HEK293 (cell line): Measurements from ENCODE around the gene SLC5A12.

Experiments
- CTCF ChIA-PET: fragments of 350-600 bp; formaldehyde crosslinking; extraction: SDS; loops from one replicate; lab custom pipeline; 2021; ENCODE audit warnings: antibody characterized with exemption; lab: Yijun Ruan, JAX
- POLR2A ChIA-PET: fragments of 300-600 bp; formaldehyde crosslinking; extraction: SDS; loops from one replicate; lab custom pipeline; 2020; ENCODE audit warnings: antibody characterized with exemption, inconsistent platforms; lab: Yijun Ruan, JAX
- H3K27ac ChIP-seq: fragments of 200-500 bp; sonication (Bioruptor generic); 2 replicates; pipeline ENCODE4 v1.5.1; 2014; ENCODE audit warnings: low read depth, low read length, control low read depth, inconsistent platforms; ENCODE audit errors: extremely low read depth
- H3K36me3 ChIP-seq, 2 experiments: fragments of 200-500 bp in 1 of 2; sonication (Bioruptor generic) in 1 of 2; 1 replicate in 1 of 2; 2 replicates in 1 of 2; pipeline ENCODE4 v1.5.1; 2014 to 2017; ENCODE audit warnings: inconsistent platforms in 2 of 2, low read length in 2 of 2; ENCODE audit not compliant: control insufficient read depth in 2 of 2, insufficient read depth in 1 of 2
- H3K4me1 ChIP-seq: fragments of 200-500 bp; sonication (Bioruptor generic); 2 replicates; pipeline ENCODE4 v1.5.1; 2014; ENCODE audit warnings: mild to moderate bottlenecking, low read length, inconsistent platforms; ENCODE audit not compliant: control insufficient read depth, insufficient read depth
- H3K4me3 ChIP-seq: 2 replicates; pipeline ENCODE4 v1.5.1; 2011; ENCODE audit warnings: low read depth, mild to moderate bottlenecking, control low read depth, low read length, moderate library complexity
- H3K9me3 ChIP-seq: fragments of 200-500 bp; sonication (Bioruptor generic); 2 replicates; pipeline ENCODE4 v1.5.1; 2014; ENCODE audit warnings: low read depth, low read length, inconsistent platforms; ENCODE audit not compliant: control insufficient read depth, insufficient read depth
- CTCF ChIP-seq: fragments of 450-650 bp; formaldehyde crosslinking; IDR thresholded peaks from 2 replicates; pipeline ENCODE4 v1.5.1; 2016; ENCODE audit warnings: missing biosample characterization, missing genetic modification characterization
- HOXD13 ChIP-seq: sonication (generic); formaldehyde crosslinking; IDR thresholded peaks from 2 replicates; pipeline ENCODE4 v1.8.0; 2022; ENCODE audit warnings: missing genetic modification reagents, borderline replicate concordance
- KLF10 ChIP-seq: fragments of 450-650 bp; IDR thresholded peaks from 2 replicates; pipeline ENCODE4 v1.5.1; 2018; ENCODE audit warnings: missing biosample characterization, mild to moderate bottlenecking, missing genetic modification characterization
- PRDM6 ChIP-seq: fragments of 450-650 bp; formaldehyde crosslinking; IDR thresholded peaks from 2 replicates; pipeline ENCODE4 v1.5.1; 2017; ENCODE audit warnings: missing biosample characterization, missing genetic modification characterization
- ZBTB11 ChIP-seq: fragments of 450-650 bp; formaldehyde crosslinking; conservative IDR thresholded peaks from 2 replicates; pipeline ENCODE4 v1.5.1; 2016; ENCODE audit warnings: low read depth, missing biosample characterization, missing genetic modification characterization
- ZBTB48 ChIP-seq: fragments of 450-650 bp; formaldehyde crosslinking; IDR thresholded peaks from 2 replicates; pipeline ENCODE4 v1.5.1; 2016; ENCODE audit warnings: missing biosample characterization, missing genetic modification characterization
- ZFP3 ChIP-seq: fragments of 450-650 bp; formaldehyde crosslinking; IDR thresholded peaks from 2 replicates; pipeline ENCODE4 v1.5.1; 2016; ENCODE audit warnings: low read depth, missing biosample characterization, missing genetic modification characterization
- ZNF146 ChIP-seq: fragments of 450-650 bp; formaldehyde crosslinking; IDR thresholded peaks from 2 replicates; pipeline ENCODE4 v1.5.1; 2016; ENCODE audit warnings: missing biosample characterization, missing genetic modification characterization
- ZNF175 ChIP-seq: fragments of 450-650 bp; formaldehyde crosslinking; IDR thresholded peaks from 2 replicates; pipeline ENCODE4 v1.5.1; 2016; ENCODE audit warnings: missing biosample characterization, missing genetic modification characterization
- ZNF202 ChIP-seq: fragments of 450-650 bp; formaldehyde crosslinking; IDR thresholded peaks from 2 replicates; pipeline ENCODE4 v1.5.1; 2016; ENCODE audit warnings: missing biosample characterization, missing genetic modification characterization, borderline replicate concordance
- ZNF311 ChIP-seq: fragments of 450-650 bp; formaldehyde crosslinking; IDR thresholded peaks from 2 replicates; pipeline ENCODE4 v1.5.1; 2017; ENCODE audit warnings: missing biosample characterization, missing genetic modification characterization, borderline replicate concordance
- ZNF354C ChIP-seq: fragments of 450-650 bp; formaldehyde crosslinking; IDR thresholded peaks from 2 replicates; pipeline ENCODE4 v1.5.1; 2016; ENCODE audit warnings: missing biosample characterization, missing genetic modification characterization, low read depth, borderline replicate concordance
- ZNF404 ChIP-seq: fragments of 450-650 bp; formaldehyde crosslinking; IDR thresholded peaks from 2 replicates; pipeline ENCODE4 v1.5.1; 2017; ENCODE audit warnings: missing biosample characterization, missing genetic modification characterization
- ZNF560 ChIP-seq: fragments of 450-650 bp; formaldehyde crosslinking; IDR thresholded peaks from 2 replicates; pipeline ENCODE4 v1.5.1; 2017; ENCODE audit warnings: missing biosample characterization, missing genetic modification characterization, borderline replicate concordance
- ZNF621 ChIP-seq: fragments of 450-650 bp; formaldehyde crosslinking; IDR thresholded peaks from 2 replicates; pipeline ENCODE4 v1.5.1; 2017; ENCODE audit warnings: missing biosample characterization, missing genetic modification characterization
- ZNF624 ChIP-seq: fragments of 450-650 bp; formaldehyde crosslinking; IDR thresholded peaks from 2 replicates; pipeline ENCODE4 v1.5.1; 2017; ENCODE audit warnings: missing biosample characterization, missing genetic modification characterization
- ZNF654 ChIP-seq: fragments of 450-650 bp; formaldehyde crosslinking; IDR thresholded peaks from 2 replicates; pipeline ENCODE4 v1.5.1; 2016; ENCODE audit warnings: low read depth, missing biosample characterization, missing genetic modification characterization
- ZNF707 ChIP-seq: fragments of 450-650 bp; formaldehyde crosslinking; IDR thresholded peaks from 2 replicates; pipeline ENCODE4 v1.5.1; 2016; ENCODE audit warnings: missing biosample characterization, missing genetic modification characterization
- ZNF768 ChIP-seq: fragments of 450-650 bp; formaldehyde crosslinking; IDR thresholded peaks from 2 replicates; pipeline ENCODE4 v1.5.1; 2018; ENCODE audit warnings: missing biosample characterization, mild to moderate bottlenecking, missing genetic modification characterization
- ZNF776 ChIP-seq: fragments of 450-650 bp; formaldehyde crosslinking; IDR thresholded peaks from 2 replicates; pipeline ENCODE4 v1.5.0; 2017; ENCODE audit warnings: missing biosample characterization, missing genetic modification characterization, borderline replicate concordance
- ZSCAN5A ChIP-seq: fragments of 450-650 bp; formaldehyde crosslinking; IDR thresholded peaks from 2 replicates; pipeline ENCODE4 v1.5.1; 2016; ENCODE audit warnings: missing biosample characterization, missing genetic modification characterization

The SLC5A12 gene

GRCh38 chr11:26755762-26756161 is 33.9 kb upstream of the SLC5A12 start (continued):
- no peak for TF ChIP-seq ZNF146 (tag by site-specific recombination)
- no peak for TF ChIP-seq ZNF560 (tag by site-specific recombination)
- TF ChIP-seq ZFP3 (tag by site-specific recombination): no peak
- no peak for TF ChIP-seq ZNF624 (tag by site-specific recombination)

- no peak overlapping the region for H3K4me3 ChIP-seq
- no peaks in the 10 kb centered on the region for H3K9me3 ChIP-seq
- CTCF ChIA-PET: interaction anchor here (0.6 to 3.3 kb wide), 8 partner anchors 34 to 430 kb away, joined by 3 to 29 read pairs (median 4); no protein-coding TSS in a partner anchor
- TF ChIP-seq ZNF404 (tag by site-specific recombination) (no peak), ZNF768 (no peak), ZNF175 (tag by site-specific recombination) (no peak), ZBTB11 (tag by site-specific recombination) (no peak), ZNF354C (no peak), ZNF654 (tag by site-specific recombination) (peak; percentile 72), ZSCAN5A (tag by site-specific recombination) (no peak), PRDM6 (tag by site-specific recombination) (no peak), ZBTB48 (tag by site-specific recombination) (no peak), ZNF202 (no peak), KLF10 (tag by site-specific recombination) (no peak), ZNF621 (tag by site-specific recombination) (no peak), ZNF311 (tag by site-specific recombination) (no peak), CTCF (tag by site-specific recombination) (peak; percentile 37; the same call in 1 of the 2 replicates), ZNF776 (tag by site-specific recombination) (no peak), ZNF707 (tag by site-specific recombination) (no peak), HOXD13 (no peak)
- TF ChIP-seq, all 188 proteins: peak for 2
- H3K27ac ChIP-seq: no peak overlapping the region
- no peaks in the 10 kb centered on the region for H3K4me1 ChIP-seq
- POLR2A ChIA-PET: no interaction called here
- no peaks in the 10 kb centered on the region for H3K36me3 ChIP-seq
Measured at GRCh38 chr11:26753723-26754504, 32.1 kb upstream of the SLC5A12 start.
